ENCODE results near the gene GOLGA6L9. TPM values are rescaled to one million over a fixed set of nuclear protein-coding genes. Genes with fewer than 3 reads are reported as not detected.
"Not testable (repeated sequence)": the region's sequence is repeated elsewhere in the genome, so short reads cannot be mapped to it uniquely, and the experiment has no call there.

GOLGA6L9 gene
- total RNA-seq, 1 experiment from 2014 or later, result 5.6 TPM

GRCh38 chr15:82465629-82466028 is 36.0 kb downstream of the GOLGA6L9 start:
- H3K4me2 ChIP-seq (ENCODE audit: low read length); H4K20me1 ChIP-seq (ENCODE audit: low read length); BruUV-seq (replicated peaks); intact Hi-C loops (cut with micrococcal nuclease); H3K9ac ChIP-seq (ENCODE audit: low read length); H2AFZ ChIP-seq (ENCODE audit: low read length); H3K36me3 ChIP-seq (ENCODE audit: low read depth, low read length); H3K27me3 ChIP-seq (ENCODE audit: low read length); H3K9me2 ChIP-seq (replicated peaks; ENCODE audit: low read length); H3K79me2 ChIP-seq (ENCODE audit: low read length); CTCF ChIA-PET; H3F3A ChIP-seq (ENCODE audit: low read length, unreplicated experiment); H3K4me1 ChIP-seq (ENCODE audit: insufficient read depth, low read length); POLR2A ChIA-PET (ENCODE audit: unreplicated experiment); H3K4me3 ChIP-seq (ENCODE audit: low read length); H3K9me3 ChIP-seq (ENCODE audit: low read length); H3K27ac ChIP-seq (ENCODE audit: low read length); DNase-seq; ATAC-seq: not testable (repeated sequence)

GRCh38 chr15:82468205-82468604 is 38.6 kb downstream of the GOLGA6L9 start:
- H3K27ac ChIP-seq (ENCODE audit: low read length); H3K27me3 ChIP-seq (ENCODE audit: low read length); BruUV-seq (replicated peaks); H3K36me3 ChIP-seq (ENCODE audit: low read depth, low read length); CTCF ChIA-PET; H3K9me2 ChIP-seq (replicated peaks; ENCODE audit: low read length); H3F3A ChIP-seq (ENCODE audit: low read length, unreplicated experiment); H3K4me3 ChIP-seq (ENCODE audit: low read length); intact Hi-C loops (cut with micrococcal nuclease); H3K4me1 ChIP-seq (ENCODE audit: insufficient read depth, low read length); H3K79me2 ChIP-seq (ENCODE audit: low read length); H3K9ac ChIP-seq (ENCODE audit: low read length); DNase-seq; H2AFZ ChIP-seq (ENCODE audit: low read length); H3K9me3 ChIP-seq (ENCODE audit: low read length); POLR2A ChIA-PET (ENCODE audit: unreplicated experiment); H3K4me2 ChIP-seq (ENCODE audit: low read length); H4K20me1 ChIP-seq (ENCODE audit: low read length): not testable (repeated sequence)
- peak; percentile 97 for ATAC-seq

GRCh38 chr15:82469381-82469780 is 39.8 kb downstream of the GOLGA6L9 start:
- CTCF ChIA-PET; POLR2A ChIA-PET (ENCODE audit: unreplicated experiment); ATAC-seq: not testable (repeated sequence)

GRCh38 chr15:82472269-82472982 is 42.8 kb downstream of the GOLGA6L9 start:
- BruUV-seq (replicated peaks); H3K36me3 ChIP-seq (ENCODE audit: low read depth, low read length); H2AFZ ChIP-seq (ENCODE audit: low read length); H3K27me3 ChIP-seq (ENCODE audit: low read length); H3K9me2 ChIP-seq (replicated peaks; ENCODE audit: low read length); POLR2A ChIA-PET (ENCODE audit: unreplicated experiment); H3K9ac ChIP-seq (ENCODE audit: low read length); H3K4me2 ChIP-seq (ENCODE audit: low read length); H3K4me1 ChIP-seq (ENCODE audit: insufficient read depth, low read length); H3K9me3 ChIP-seq (ENCODE audit: low read length); H3F3A ChIP-seq (ENCODE audit: low read length, unreplicated experiment); CTCF ChIA-PET; intact Hi-C loops (cut with micrococcal nuclease); H3K79me2 ChIP-seq (ENCODE audit: low read length); ATAC-seq; H4K20me1 ChIP-seq (ENCODE audit: low read length); H3K27ac ChIP-seq (ENCODE audit: low read length); H3K4me3 ChIP-seq (ENCODE audit: low read length): not testable (repeated sequence)
- DNase-seq, result peak; percentile 0

More at GRCh38 chr15:82469381-82469780, 39.8 kb downstream of the GOLGA6L9 start:
- H3K9me3 ChIP-seq (ENCODE audit: low read length); H3K27me3 ChIP-seq (ENCODE audit: low read length); DNase-seq; BruUV-seq (replicated peaks); H3K9ac ChIP-seq (ENCODE audit: low read length); H2AFZ ChIP-seq (ENCODE audit: low read length); H3K27ac ChIP-seq (ENCODE audit: low read length); H3F3A ChIP-seq (ENCODE audit: low read length, unreplicated experiment); H3K36me3 ChIP-seq (ENCODE audit: low read depth, low read length); intact Hi-C loops (cut with micrococcal nuclease); H3K4me2 ChIP-seq (ENCODE audit: low read length); H3K79me2 ChIP-seq (ENCODE audit: low read length); H3K9me2 ChIP-seq (replicated peaks; ENCODE audit: low read length); H3K4me3 ChIP-seq (ENCODE audit: low read length); H3K4me1 ChIP-seq (ENCODE audit: insufficient read depth, low read length); H4K20me1 ChIP-seq (ENCODE audit: low read length): not testable (repeated sequence)

GRCh38 chr15:82474596-82475325 is 45.1 kb downstream of the GOLGA6L9 start:
- H3K27ac ChIP-seq (ENCODE audit: low read length); H3F3A ChIP-seq (ENCODE audit: low read length, unreplicated experiment); ATAC-seq; H3K9me3 ChIP-seq (ENCODE audit: low read length); H2AFZ ChIP-seq (ENCODE audit: low read length); H3K4me3 ChIP-seq (ENCODE audit: low read length); POLR2A ChIA-PET (ENCODE audit: unreplicated experiment); H3K36me3 ChIP-seq (ENCODE audit: low read depth, low read length); H4K20me1 ChIP-seq (ENCODE audit: low read length); H3K79me2 ChIP-seq (ENCODE audit: low read length); H3K9me2 ChIP-seq (replicated peaks; ENCODE audit: low read length); BruUV-seq (replicated peaks); H3K4me2 ChIP-seq (ENCODE audit: low read length); H3K27me3 ChIP-seq (ENCODE audit: low read length); H3K9ac ChIP-seq (ENCODE audit: low read length); H3K4me1 ChIP-seq (ENCODE audit: insufficient read depth, low read length); CTCF ChIA-PET; intact Hi-C loops (cut with micrococcal nuclease); DNase-seq: not testable (repeated sequence)

- BruUV-seq (replicated peaks); H3K4me2 ChIP-seq (ENCODE audit: low read length); H3K9me2 ChIP-seq (replicated peaks; ENCODE audit: low read length); H3K36me3 ChIP-seq (ENCODE audit: low read depth, low read length); POLR2A ChIA-PET (ENCODE audit: unreplicated experiment); H3K27me3 ChIP-seq (ENCODE audit: low read length); H3K9me3 ChIP-seq (ENCODE audit: low read length); CTCF ChIA-PET; H3K4me1 ChIP-seq (ENCODE audit: insufficient read depth, low read length); H4K20me1 ChIP-seq (ENCODE audit: low read length); H3F3A ChIP-seq (ENCODE audit: low read length, unreplicated experiment); H3K9ac ChIP-seq (ENCODE audit: low read length); ATAC-seq; intact Hi-C loops (cut with micrococcal nuclease); H3K4me3 ChIP-seq (ENCODE audit: low read length); H3K27ac ChIP-seq (ENCODE audit: low read length); DNase-seq; H3K79me2 ChIP-seq (ENCODE audit: low read length); H2AFZ ChIP-seq (ENCODE audit: low read length): not testable (repeated sequence)
Measured at GRCh38 chr15:82475345-82475967, 45.8 kb downstream of the GOLGA6L9 start.
